Coronary artery (tissue), 2 donors: ENCODE measurements around the gene POM121.
"Not testable (repeated sequence)": the region's sequence is repeated elsewhere in the genome, so short reads cannot be mapped to it uniquely, and the experiment has no call there.

ENCODE experiments used
- DNase-seq: peaks from one replicate; pipeline ENCODE4 v3.0.0-alpha.2; 2017; ENCODE audit warnings: low spot score
- H3K27ac ChIP-seq, 2 donors: fragments of 200-600 bp; sonication (generic); one replicate each; pipeline ENCODE4 v1.5.1; 2016 to 2019
- H3K4me3 ChIP-seq: fragments of 200-600 bp; sonication (generic); 2 replicates; pipeline ENCODE4 v1.5.1; 2016; ENCODE audit warnings: mild to moderate bottlenecking, moderate library complexity

The POM121 gene

GRCh38 chr7:72963056-72963455 lies 38.2 kb downstream of the POM121 start:
- not testable (repeated sequence) for H3K27ac ChIP-seq, H3K4me3 ChIP-seq, DNase-seq

GRCh38 chr7:72965186-72965975 lies 40.5 kb downstream of the POM121 start:
- not testable (repeated sequence) for H3K27ac ChIP-seq, DNase-seq, H3K4me3 ChIP-seq

- not testable (repeated sequence) for H3K4me3 ChIP-seq, H3K27ac ChIP-seq, DNase-seq
These were observed 42.0 kb downstream of the POM121 start for GRCh38 chr7:72966892-72967291.

GRCh38 chr7:72968980-72969516 lies 44.2 kb downstream of the POM121 start, which contains the start of gene TRIM74:
Gene TRIM74, minus strand, starts transcription at chr7:72969466. Its CDS starts 3,309 bp downstream, at chr7:72966157.
- H3K27ac ChIP-seq, DNase-seq, H3K4me3 ChIP-seq: not testable (repeated sequence)

- H3K27ac ChIP-seq, DNase-seq: not testable (repeated sequence)
These were observed 44.8 kb downstream of the POM121 start for GRCh38 chr7:72969688-72970087.

GRCh38 chr7:72971505-72971904 lies 46.6 kb downstream of the POM121 start:
- not testable (repeated sequence) for H3K27ac ChIP-seq, H3K4me3 ChIP-seq, DNase-seq

More at GRCh38 chr7:72969688-72970087, 44.8 kb downstream of the POM121 start:
- not testable (repeated sequence) for H3K4me3 ChIP-seq

GRCh38 chr7:72974781-72975180 lies 49.9 kb downstream of the POM121 start:
- not testable (repeated sequence) for H3K27ac ChIP-seq, DNase-seq, H3K4me3 ChIP-seq

GRCh38 chr7:72975656-72976286 lies 50.9 kb downstream of the POM121 start:
- not testable (repeated sequence) for H3K4me3 ChIP-seq, H3K27ac ChIP-seq, DNase-seq

- H3K27ac ChIP-seq = not testable (repeated sequence)
These were observed 51.5 kb downstream of the POM121 start for GRCh38 chr7:72976434-72976833.

GRCh38 chr7:72980382-72980781 lies 55.5 kb downstream of the POM121 start:
- DNase-seq, H3K27ac ChIP-seq, H3K4me3 ChIP-seq: not testable (repeated sequence)

More at GRCh38 chr7:72976434-72976833, 51.5 kb downstream of the POM121 start:
- DNase-seq, H3K4me3 ChIP-seq: not testable (repeated sequence)

- H3K27ac ChIP-seq, H3K4me3 ChIP-seq, DNase-seq: not testable (repeated sequence)
These were observed 57.2 kb downstream of the POM121 start for GRCh38 chr7:72982084-72982483.

- not testable (repeated sequence) for H3K27ac ChIP-seq, H3K4me3 ChIP-seq, DNase-seq
These were observed 65.4 kb downstream of the POM121 start for GRCh38 chr7:72990146-72990913.

GRCh38 chr7:72995484-72995883 lies 70.6 kb downstream of the POM121 start:
- DNase-seq, H3K4me3 ChIP-seq, H3K27ac ChIP-seq: not testable (repeated sequence)

GRCh38 chr7:72997447-72997846 lies 72.6 kb downstream of the POM121 start:
- not testable (repeated sequence) for H3K27ac ChIP-seq, DNase-seq, H3K4me3 ChIP-seq

GRCh38 chr7:72997887-72998468 lies 73.1 kb downstream of the POM121 start:
- DNase-seq, H3K4me3 ChIP-seq: not testable (repeated sequence)

More at GRCh38 chr7:72997887-72998468, 73.1 kb downstream of the POM121 start:
- not testable (repeated sequence) for H3K27ac ChIP-seq
